Measurements from ENCODE around the gene COL6A5.
"Not testable (repeated sequence)": the region's sequence is repeated elsewhere in the genome, so short reads cannot be mapped to it uniquely, and the experiment has no call there.

COL6A5 gene

DNA sequence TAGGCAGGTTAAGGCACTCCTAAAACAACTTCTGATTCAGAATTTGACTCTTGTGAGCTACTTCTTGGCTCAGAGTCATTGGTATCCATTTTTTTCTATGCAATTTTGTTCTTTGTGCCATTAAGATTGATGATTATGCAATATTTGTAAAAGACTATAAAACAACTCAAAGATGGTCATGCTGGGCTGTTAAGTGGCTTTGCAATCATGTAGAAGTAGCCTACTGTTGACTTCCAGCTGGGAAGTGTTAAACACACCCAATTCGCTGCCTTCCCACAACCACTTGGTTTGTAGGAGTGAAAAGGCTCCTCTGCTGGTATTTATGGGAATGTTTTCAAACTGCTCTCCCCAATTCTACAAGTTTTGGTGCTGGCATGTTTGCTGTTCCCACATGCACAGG is 96.8 kb downstream of the COL6A5 start:
- DNase-seq (ENCODE audit: low spot score), result no peak

DNA sequence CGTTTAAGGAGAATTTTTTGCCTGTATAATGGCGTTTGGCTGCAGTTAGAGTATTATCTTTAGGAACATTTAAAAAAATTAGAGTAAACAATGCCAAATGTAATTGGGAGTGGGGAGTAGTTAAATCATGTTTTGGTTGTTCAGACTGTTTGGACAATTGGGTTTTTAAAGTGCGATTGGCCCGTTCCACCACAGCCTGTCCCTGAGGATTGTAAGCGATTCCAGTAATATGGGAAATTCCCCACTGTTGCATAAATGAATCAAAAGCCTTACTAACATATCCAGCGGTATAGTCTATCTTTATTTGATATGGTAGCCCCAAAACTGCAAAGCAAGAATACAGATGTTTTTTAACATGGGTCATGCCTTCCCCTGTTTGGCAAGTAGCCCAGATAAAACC is 101.4 kb downstream of the COL6A5 start:
- DNase-seq (ENCODE audit: low spot score), result not testable (repeated sequence)

DNA sequence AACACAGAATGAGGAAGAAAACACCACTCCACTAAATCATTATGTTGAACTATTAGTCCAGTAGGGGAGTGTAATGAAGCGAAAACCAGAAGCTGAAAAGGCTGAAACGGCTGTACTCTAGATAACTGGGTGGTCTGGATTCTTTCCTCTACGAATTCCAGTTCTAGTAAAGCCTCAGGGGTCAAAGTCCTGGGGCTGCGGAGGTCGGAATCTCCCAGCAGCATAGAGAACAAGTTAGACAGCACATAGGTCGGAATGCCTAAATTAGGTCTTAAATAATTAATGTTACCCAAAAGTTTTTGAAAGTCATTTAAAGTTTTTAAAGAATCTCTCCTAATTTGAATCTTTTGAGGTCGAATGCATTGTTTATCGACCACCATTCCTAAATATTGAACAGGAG is 102.7 kb downstream of the COL6A5 start:
- DNase-seq (ENCODE audit: low spot score), result not testable (repeated sequence)

DNA sequence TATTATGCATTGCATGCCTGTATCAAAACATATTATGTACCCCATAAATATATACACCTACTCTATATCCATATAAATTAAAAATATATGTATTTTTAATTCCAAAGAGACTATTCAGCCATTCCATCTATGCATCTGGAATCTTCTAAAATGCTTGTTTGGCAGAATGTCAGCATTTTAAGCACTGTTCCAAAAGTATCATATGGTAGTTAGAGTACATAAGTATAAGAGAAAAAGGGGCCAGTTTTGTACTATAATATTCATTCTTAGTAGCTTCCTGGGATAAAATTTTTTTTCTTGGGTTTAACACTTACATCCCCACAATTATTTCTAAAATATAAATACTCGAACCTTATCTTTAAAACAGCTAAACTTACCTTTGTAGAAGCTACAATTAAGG is 111.1 kb downstream of the COL6A5 start:
- DNase-seq (ENCODE audit: low spot score), result no peak

DNA sequence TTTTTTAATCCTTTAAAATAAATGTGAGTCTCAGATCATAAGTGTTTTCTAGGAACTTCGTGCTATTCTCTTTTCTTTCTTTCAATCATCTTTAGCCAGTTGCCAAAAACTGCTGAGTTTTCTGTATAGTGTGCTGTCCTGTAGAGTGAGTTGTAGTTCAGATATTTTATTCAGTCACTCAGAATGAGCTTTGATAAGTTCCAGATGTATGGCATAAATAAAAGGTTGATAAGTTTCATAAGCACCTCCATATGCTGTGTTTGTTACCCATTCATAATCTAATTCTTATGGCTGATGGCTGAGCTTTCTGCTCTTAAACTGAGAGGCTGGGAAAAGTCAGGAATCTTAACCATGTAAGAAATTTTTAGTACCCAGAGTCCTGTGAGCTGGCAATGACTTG is 112.2 kb downstream of the COL6A5 start:
- no peak for DNase-seq (ENCODE audit: low spot score)

DNA sequence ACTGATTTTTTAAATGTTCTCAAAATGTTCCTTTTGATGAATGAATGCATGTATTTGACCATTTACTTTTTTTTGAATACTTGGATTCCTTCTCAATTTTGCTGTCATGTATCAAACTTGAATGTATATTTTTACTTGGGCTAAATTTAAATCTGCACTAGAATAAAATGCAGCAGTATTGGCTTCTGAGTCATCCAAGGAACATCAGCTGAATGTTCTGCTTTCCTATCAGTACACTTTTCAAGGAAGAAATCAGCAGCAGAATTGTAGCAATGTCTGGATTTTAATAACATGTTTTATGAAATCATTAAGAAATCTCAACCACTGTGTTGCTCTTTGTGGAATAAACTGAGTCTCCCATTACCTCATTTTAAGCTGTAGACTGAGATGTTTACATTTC is 114.5 kb downstream of the COL6A5 start:
- peak; percentile 31 for DNase-seq (ENCODE audit: low spot score)

DNA sequence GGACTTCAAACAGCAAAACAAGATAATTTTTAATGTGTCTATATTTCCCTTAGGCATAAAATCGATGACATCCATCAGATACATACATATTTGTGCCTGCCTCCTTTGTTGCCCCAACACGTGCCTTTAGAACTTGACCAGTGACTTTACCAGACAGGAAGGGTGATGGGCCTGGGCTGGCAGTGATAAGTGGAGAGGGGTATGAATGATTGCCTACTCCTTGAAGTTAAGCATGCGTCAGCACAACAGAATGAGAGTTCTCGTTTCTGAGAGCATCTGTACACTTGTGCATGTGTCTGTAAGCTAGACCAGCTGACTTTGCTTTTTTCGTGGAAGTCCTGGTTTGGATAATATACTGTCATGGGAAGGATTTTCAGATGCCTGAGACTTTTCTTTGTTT is 116.6 kb downstream of the COL6A5 start:
- DNase-seq (ENCODE audit: low spot score), result no peak

DNA sequence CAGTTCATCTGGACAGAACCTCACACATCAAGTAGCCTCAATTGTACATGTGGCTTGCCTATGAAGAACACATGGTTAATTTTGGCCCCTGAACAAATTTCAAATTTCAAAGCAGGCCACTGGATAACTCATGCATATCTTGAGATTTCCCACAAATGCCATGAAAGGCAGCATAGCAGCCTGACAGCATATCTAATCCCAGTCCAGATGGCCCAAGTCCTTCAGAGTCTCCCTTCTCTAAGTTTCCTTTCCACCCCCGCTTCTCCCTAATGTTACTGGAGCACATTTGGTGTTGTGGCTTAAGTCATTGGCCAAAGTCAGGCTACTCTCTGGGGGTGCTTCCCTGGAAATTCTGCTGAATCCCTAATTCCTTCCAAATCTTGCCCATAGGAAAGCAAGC is 117.7 kb downstream of the COL6A5 start:
- DNase-seq (ENCODE audit: low spot score), result no peak

DNA sequence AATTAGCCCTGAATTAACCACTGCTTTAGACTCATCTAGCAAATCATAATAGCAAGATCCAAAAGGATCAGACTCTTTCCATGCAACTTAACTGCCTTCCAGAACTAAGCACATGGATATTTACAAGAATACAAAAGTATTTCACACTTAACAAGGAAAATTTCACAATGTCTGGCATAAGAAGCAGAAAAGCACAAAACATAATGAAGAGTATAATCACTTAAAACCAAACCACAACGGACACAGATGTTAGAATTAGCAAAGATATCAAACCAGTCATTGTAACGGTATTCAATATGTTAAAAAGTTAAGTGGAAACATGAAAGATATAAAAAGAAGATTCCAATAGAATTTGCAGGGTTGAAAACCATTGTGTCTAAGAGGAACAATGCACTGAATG is 120.0 kb downstream of the COL6A5 start:
- no peak for DNase-seq (ENCODE audit: low spot score)

DNA sequence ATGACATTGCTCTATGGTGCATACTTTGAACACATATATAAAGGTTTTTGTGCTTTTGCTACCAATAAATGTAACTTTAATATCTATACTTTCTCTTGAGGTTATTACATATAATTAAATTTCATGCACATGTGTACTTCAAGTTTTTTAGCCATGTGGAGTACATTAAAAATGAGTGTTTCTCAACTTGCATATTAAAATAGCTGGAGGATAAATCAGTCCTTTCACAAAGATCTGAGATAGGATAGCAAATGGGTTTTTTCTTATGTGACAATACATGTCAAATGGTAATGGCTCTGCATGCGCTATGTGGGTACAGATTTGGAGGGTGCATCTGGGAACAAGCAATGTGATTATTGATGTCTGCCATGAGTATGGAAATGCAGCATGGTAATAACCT is 122.8 kb downstream of the COL6A5 start:
- no peak for DNase-seq (ENCODE audit: low spot score)

DNA sequence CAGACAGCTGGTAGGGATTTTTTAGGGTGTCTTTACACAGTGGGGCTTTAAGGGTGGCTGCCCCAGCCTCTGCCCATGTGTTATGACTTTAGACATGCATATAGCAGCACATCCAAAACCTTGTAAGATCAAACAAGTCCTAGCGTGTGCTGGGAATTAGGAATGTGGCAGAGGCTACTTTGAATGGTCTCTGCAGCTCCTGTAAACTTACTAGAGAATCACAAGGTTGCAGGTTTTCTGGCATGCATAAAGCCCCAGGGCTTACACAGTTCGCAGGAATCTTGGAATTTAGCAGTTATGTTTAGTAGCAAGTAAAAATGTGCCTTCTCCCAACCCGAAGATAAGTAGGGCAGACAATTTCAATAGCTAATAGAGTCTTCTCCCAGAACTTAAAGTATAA is 124.7 kb downstream of the COL6A5 start:
- no peak for DNase-seq (ENCODE audit: low spot score)

DNA sequence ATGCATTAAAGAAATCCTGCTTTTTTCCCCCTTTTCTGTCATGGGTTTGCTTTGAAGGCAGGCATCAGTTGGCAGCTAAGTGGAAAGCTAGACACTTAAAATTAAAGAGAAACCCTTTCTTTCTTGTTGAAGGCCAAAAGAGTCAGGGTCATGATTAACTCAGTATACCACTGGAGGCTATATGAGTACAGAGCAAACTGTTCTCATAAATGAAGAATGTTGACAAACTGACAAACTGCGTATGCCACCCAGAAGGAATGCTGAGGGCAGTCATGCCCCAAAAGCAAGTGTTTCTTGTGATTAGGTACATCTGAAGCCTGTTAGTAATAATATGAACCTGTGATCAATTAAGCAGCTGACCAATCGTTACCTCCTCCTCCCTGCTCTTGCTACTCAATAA is 127.9 kb downstream of the COL6A5 start:
- no peak for DNase-seq (ENCODE audit: low spot score)

DNA sequence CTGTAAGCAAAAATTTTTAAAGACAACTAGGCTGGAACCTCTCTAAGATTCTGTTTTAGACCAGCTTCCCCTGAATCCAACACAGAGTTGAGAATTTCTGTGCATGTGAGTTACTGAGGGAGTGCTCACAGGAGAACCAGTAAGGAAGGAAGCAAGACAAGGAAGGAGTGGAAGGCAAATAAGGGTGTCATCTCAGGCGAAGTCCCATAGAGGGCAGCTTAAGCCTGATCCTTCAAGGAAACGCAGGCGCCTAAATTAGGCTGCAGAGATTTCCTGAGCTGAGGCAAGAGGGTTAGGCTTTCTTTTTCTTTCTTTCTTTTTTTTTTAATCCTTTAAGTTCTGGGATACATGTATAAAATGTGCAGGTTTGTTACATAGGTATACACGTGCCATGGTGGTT is 135.3 kb downstream of the COL6A5 start:
- DNase-seq (ENCODE audit: low spot score), result no peak

DNA sequence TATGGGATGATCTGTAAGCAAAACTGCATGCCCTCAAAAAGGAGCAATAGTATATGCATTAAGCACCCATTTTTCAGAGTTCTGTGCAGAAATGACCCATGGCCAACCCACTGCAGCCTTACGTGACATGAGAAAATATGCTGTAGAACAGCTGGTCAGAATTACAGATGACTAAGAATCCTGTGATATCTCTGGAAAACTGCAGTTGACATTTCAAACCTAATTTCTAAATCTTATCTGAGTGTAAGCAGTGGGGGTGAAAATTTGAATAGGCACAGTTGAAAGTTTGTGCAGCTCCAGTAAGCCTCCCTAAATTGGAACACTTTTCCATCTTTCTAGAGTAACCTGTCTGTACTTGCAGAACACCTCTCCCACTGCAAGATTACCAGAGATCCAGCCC is 142.8 kb downstream of the COL6A5 start:
- no peak for DNase-seq (ENCODE audit: low spot score)

DNA sequence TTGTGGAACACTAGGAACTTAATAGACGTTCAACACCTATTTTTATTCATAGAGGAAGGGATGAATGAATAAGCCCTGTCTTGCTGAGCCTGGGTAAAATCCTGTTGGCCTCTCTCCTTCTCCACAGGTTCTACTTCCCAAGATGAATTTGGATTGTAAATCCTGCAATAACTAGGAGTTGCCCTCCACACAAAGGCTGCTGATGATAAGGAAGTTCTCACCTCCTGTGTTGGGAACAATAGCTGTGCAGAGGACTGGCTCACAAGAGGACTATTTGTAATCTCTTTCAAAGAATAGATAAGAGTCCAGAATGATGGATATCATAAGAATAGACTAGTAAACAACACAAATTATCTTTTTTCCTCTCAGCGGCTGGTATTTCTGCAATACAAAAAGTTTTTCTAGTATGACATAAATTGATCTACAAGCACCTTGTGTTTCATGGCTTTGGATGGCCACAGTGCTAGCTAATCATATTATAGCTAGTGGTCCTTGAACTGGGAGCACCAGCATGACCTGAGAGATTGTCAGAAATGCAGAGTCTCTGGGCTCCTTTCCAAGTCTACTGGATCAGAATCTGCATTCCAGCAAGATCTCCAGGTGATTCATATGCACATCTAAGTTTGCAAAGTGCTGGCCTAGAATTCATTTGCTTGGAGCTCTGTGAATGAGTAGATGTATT is 143.4 kb downstream of the COL6A5 start:
- DNase-seq (ENCODE audit: low spot score), result no peak

DNA sequence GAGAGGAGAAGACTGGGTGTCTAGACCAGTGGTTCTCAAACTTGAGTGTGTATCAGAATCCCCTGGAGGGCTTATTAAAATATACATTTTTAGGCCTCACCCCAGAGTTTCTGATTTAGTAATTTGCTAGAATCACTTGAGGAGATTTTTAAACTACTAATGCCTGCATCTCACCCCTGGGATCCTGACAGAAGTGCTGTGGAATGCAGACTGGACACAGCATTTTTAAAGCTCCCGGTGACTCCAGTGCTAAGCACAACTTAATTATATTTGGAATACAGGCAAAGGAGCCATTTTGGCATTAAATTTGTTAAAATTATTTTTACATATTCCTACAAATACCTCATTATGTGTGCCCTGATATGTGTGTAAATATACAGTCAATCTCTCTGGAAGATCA is 144.8 kb downstream of the COL6A5 start:
- no peak for DNase-seq (ENCODE audit: low spot score)

DNA sequence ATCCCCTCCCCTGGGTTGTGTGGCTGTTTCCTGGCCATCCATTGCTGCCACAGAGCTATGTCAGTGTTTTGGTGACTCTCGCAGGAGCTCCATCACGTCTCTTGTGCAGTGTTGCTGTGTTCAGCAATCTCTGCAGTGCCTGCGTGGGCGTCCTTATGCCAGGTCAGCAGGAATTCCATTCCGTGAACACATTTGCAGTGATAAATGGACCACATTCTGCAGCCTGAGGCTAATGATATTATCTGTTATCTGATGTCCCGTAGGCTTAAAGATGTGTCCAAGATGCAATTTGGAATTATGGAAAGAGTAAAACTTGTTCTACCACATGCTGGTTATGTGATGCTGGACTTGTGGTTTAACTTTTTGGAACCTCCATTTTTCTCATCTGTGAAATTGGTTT is 146.0 kb downstream of the COL6A5 start:
- DNase-seq (ENCODE audit: low spot score), result no peak

DNA sequence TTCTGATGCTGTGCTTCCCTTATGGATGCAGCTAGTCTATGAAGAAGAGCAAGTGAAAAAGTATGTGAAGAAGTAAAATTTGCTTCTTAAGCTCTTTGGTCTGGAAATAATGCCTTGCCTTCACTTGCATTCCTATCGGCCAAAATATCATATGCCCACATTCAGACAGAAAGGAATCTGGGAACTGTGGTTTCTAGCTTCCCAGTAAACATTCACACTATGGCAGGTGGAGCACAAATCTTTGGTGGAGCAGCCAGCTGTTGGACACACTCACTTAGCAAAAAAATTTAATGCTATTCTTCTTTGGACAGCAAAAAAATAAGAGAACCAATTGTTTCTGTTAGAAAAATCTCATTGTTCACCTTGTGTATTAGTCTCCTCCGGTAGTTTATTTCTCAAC is 159.2 kb downstream of the COL6A5 start:
- no peak for DNase-seq (ENCODE audit: low spot score)

DNA sequence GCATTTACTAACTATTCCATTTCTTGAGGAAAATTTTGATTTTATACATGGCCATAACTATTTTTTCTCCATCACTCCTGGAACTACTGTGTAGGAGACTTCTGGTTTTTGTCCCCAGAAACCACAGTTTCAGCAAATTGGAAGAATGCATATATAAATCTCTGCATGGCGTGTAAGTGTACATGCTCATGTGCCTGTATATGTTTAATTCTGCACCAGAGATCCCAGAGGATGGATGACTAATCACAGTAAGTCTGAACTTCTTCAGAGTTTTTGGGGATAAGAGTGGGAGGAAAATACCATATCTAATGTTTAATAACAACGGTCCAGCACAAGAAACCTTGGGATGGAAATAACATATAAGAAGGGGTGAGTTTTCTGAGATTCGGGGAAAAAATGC is 160.6 kb downstream of the COL6A5 start:
- DNase-seq (ENCODE audit: low spot score), result no peak

DNA sequence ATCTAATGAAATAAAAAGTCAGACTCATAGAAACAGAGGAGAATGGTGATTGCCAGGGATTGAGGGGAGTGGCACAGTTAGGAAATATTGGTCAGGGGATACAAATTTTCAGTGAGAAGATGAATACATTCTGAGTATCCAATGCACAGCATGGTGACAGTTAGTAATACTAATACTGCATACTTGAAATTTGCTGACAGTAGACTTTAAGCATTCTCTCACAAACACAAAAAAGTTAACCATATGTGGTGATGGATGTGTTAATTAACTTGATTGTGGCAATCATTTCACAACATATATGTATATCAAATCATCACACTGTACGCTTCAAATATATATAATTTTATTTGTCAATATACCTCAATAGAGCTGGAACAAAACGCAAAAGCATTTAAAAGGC is 162.3 kb downstream of the COL6A5 start:
- DNase-seq (ENCODE audit: low spot score), result no peak

DNA sequence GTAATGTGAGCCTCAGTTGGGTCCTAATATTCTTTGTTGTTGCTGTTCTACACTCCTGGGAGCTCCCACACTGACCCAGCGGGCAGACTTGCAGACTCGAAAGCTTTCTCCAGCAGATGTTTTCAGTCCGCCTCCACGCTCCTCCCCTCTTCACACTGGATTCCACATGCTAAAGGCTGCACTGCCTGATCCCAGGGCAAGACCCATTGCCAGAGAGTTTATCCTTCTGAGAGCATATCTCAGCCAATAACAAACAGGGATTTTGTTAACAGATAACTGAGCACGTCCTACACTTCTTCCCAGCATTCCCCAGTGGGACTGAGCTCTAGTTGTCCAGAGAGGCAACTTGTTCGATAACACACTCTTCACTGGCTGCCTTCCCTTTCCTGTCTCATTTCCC is 163.5 kb downstream of the COL6A5 start:
- no peak for DNase-seq (ENCODE audit: low spot score)

DNA sequence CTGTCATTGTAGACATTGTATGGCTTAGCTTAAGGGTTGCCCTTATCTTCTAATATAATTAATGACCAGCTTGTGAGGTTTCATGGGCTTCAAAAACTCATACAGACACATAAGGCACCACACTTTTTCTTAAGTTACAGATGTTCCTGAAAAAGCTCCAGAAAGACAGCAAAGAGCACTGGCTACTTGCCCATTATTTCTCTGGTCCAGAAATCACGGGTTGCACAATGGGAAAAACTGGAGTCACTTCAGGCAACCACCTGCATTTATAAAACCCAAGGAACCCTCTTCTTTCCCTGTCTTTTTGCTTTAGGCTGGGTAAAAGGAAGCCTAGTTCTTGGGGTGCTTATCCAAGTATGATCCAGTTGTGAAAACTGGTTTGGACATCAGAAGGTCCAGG is 169.2 kb downstream of the COL6A5 start:
- DNase-seq (ENCODE audit: low spot score), result no peak

DNA sequence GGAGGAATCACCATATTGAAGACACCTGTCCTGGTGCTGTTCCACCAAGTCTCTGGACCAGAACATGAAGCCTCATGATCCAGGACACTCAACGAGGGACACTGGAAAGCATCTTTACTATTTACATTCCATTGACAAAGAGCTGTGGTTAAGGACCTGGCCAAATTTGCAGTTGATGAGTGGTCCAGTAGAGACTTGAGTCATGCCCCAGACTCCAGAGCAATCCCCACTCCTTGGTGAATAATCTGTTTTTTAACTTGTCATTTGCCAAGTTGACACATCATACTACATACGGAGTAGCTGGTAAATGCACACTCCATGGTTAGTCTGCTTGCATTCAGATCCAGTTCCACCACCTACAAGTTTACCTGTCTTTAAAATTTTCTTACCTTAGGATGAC is 170.3 kb downstream of the COL6A5 start:
- no peak for DNase-seq (ENCODE audit: low spot score)

DNA sequence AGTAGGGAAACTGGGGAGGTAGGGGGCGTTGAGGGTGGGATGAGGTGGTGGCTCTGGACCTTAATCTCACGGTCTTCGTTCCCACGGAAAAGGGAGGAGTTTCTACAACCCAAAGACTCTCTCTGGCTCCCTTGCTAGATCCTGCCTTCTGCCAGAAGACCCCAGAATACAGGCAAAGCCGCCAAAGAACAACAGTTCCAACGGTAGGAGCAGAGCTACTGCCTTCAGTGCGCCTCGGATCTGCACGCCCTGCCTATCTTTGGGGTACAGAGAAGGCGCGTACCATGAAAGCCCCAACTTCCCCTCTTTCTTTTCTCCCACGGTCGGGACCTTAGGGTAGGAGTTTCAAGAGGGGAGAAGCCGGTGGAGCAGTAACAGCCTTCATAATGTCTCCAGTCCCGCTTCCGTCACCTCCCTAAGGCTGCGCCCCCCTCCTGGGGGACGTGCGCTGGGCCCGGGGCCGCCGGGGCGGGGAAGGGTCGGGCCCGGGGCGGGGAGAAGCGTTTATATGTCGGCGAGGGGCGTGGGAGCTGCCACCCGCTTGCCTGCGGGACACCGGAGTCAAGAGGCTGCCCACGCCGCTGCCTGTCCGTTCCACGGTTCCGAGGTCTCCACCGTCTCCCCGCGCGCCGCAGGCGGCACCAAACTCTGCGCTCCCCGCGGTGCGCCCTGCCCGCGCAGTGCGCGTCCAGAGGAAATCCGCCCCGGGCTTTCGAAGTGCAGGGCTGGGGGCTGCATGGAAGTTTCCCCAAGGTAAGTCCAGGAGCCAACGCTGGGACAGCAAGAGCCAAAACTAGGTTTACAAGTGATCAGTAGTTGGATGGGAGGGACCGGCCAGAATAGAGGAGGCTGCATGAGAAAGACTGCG is 171.4 kb downstream of the COL6A5 start, which contains the start of gene COL6A6:
COL6A6 (plus strand) TSS at position 533 of the 868 bp plus-strand sequence. CDS start 43,188 bp downstream, outside the sequence.
- no peak for DNase-seq (ENCODE audit: low spot score)

Data from putamen (tissue), 1 donor.